Common myeloid progenitor, CD34-positive (primary cell): ENCODE data around the gene LRMDA.

ENCODE experiments used
- CTCF ChIA-PET: fragments of 350-600 bp; sonication (Branson Sonifier 250); formaldehyde crosslinking; loops from one replicate; lab custom pipeline; 2021; ENCODE audit warnings: antibody characterized with exemption; lab: Charles Lee
- POLR2A ChIA-PET: fragments of 350-600 bp; sonication (Branson Sonifier 250); formaldehyde crosslinking; loops from one replicate; lab custom pipeline; 2021; ENCODE audit warnings: antibody characterized with exemption; lab: Charles Lee
- DNase-seq, 3 donors: peaks; one replicate each; pipeline versions ENCODE4 v3.0.0 to v3.0.0-alpha.2; 2013
- H3K27ac ChIP-seq, 2 experiments: 1 replicate in 1 of 2; 2 replicates in 1 of 2; pipeline ENCODE4 v1.7.0; 2013; ENCODE audit warnings: inconsistent platforms in 2 of 2, low read length in 2 of 2, mild to moderate bottlenecking in 2 of 2, low read depth in 1 of 2, moderate library complexity in 1 of 2; ENCODE audit not compliant: severe bottlenecking in 2 of 2, insufficient read depth in 1 of 2, poor library complexity in 1 of 2
- H3K27me3 ChIP-seq, 5 experiments: replicated peaks in 2 of 5; 1 replicate in 3 of 5; 2 replicates in 2 of 5; pipeline versions ENCODE4 v1.6.1 to v1.7.0; 2013; ENCODE audit warnings: low read length in 4 of 5, mild to moderate bottlenecking in 2 of 5, moderate library complexity in 2 of 5, inconsistent platforms in 1 of 5; ENCODE audit not compliant: insufficient read depth in 5 of 5, control insufficient read depth in 4 of 5
- H3K36me3 ChIP-seq, 4 experiments: 1 replicate in 2 of 4; 2 replicates in 2 of 4; pipeline versions ENCODE4 v1.6.1 to v1.7.0; 2013; ENCODE audit warnings: low read length in 3 of 4, control low read depth in 1 of 4, mild to moderate bottlenecking in 1 of 4; ENCODE audit not compliant: control insufficient read depth in 4 of 4, insufficient read depth in 4 of 4
- H3K4me1 ChIP-seq, 4 experiments: 1 replicate in 3 of 4; 2 replicates in 1 of 4; pipeline versions ENCODE4 v1.6.1 to v1.7.1; 2013; ENCODE audit warnings: low read length in 3 of 4, mild to moderate bottlenecking in 3 of 4, control low read depth in 1 of 4, inconsistent platforms in 1 of 4, moderate library complexity in 1 of 4; ENCODE audit not compliant: control insufficient read depth in 4 of 4, insufficient read depth in 4 of 4; ENCODE audit errors: control extremely low read depth in 1 of 4
- H3K4me3 ChIP-seq, 7 experiments: 1 replicate in 4 of 7; 2 replicates in 3 of 7; pipeline versions ENCODE4 v1.5.1 to v1.7.0; 2013; ENCODE audit warnings: mild to moderate bottlenecking in 7 of 7, low read length in 6 of 7, moderate library complexity in 6 of 7, inconsistent platforms in 2 of 7, low read depth in 2 of 7, control low read depth in 1 of 7; ENCODE audit not compliant: insufficient read depth in 4 of 7, control insufficient read depth in 1 of 7; ENCODE audit errors: extremely low read depth in 1 of 7
- H3K9me3 ChIP-seq, 5 experiments: 1 replicate in 4 of 5; 2 replicates in 1 of 5; pipeline versions ENCODE4 v1.6.1 to v1.7.1; 2013; ENCODE audit warnings: low read length in 4 of 5, mild to moderate bottlenecking in 2 of 5, inconsistent platforms in 1 of 5, low read depth in 1 of 5, moderate library complexity in 1 of 5; ENCODE audit not compliant: control insufficient read depth in 4 of 5, insufficient read depth in 2 of 5; ENCODE audit errors: control extremely low read depth in 1 of 5
- WGBS: methylation state at CpG from one replicate; pipeline ENCODE4 v1.1.5; 2013; ENCODE audit not compliant: insufficient coverage; 5-methylcytosine and 5-hydroxymethylcytosine counted together

Gene LRMDA

GRCh38 chr10:75610183-75610582 lies 178.8 kb downstream of the LRMDA start:
- DNase-seq, result no peak
- no CpG with 5 or more reads among the region's 1 CpG for WGBS
- POLR2A ChIA-PET, result no interaction called here
- Histone ChIP-seq H3K4me3 (no peak overlapping the region), H3K27me3 (no peaks in the 10 kb centered on the region), H3K27ac (no peak overlapping the region), H3K9me3 (no peaks in the 10 kb centered on the region), H3K36me3 (no peaks in the 10 kb centered on the region), H3K4me1 (peaks cover 16 to 43% (median 35%) of the 10 kb centered on the region in 4 experiments)
- CTCF ChIA-PET, result no interaction called here

DNA sequence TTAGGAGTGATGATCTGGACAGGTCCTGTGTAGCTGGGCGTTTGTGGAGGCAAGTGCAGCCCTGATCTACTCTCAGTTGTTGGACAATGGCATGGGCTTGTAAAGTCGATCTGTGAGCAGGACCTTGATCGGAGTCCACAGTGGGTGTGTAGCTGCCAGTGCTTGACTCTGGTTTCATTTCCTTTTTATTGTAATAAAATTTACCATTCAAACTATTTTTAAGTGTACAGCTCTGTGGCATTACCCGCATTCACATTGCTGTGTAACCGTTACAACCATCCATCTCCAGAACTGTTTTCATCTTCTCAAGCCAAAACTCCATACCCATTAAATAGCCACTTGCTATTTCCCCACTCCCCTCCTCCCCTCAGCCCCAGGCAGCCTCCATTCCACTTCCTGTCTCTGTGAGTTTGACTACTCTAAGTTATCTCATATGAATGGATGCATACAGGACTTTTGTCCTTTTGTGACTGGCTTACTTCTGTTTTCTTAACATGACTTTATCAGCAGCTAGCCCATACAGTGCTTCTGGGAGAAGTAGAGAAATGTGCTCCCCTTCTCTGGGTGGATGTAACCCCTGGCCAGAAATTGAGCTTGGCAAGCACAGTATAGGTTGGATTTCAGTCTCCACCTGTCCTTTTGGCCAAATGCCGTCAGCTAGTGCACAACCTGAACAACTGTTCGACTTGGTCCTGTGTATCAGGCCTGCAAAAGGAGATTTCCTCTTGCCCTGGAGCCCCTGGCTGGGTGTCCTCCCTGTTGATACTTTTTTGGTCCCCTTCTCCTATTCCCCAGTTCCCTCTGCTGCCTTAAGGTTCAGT lies 180.0 kb downstream of the LRMDA start:
- Histone ChIP-seq H3K27me3 (no peaks in the 10 kb centered on the region), H3K9me3 (no peaks in the 10 kb centered on the region), H3K36me3 (no peaks in the 10 kb centered on the region), H3K27ac (no peak overlapping the region), H3K4me1 (peaks cover 16 to 43% (median 35%) of the 10 kb centered on the region in 4 experiments), H3K4me3 (no peak overlapping the region)
- peak in 2 of 3 donors; percentile 36 to 52 for DNase-seq
- ChIA-PET POLR2A (no interaction called here), CTCF (interaction anchor here (1.1 kb wide), 1 partner anchor 15 kb away, joined by 3 read pairs; no protein-coding TSS in a partner anchor)
- WGBS, result 94% methylated on average over 5 of the region's 7 CpGs

DNA sequence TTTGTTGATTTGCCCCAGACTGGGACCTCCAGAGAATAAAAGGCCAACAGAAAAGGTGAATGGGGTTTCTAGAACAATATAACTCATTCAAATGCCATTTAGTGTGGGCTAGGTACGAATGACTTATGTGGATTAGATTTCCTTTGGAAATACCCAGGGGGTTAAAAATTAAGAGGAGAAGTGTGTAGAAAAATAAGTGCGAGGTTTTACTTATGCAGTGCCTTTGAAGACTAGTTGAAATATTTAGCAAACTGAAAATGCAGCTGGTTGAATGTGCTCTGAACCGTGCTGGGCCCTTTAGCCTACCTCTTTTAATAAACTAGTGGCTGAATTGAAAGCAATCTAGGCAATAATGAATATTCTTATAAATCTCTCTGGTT lies 180.6 kb downstream of the LRMDA start:
- ChIA-PET POLR2A (no interaction called here), CTCF (interaction anchor here (1.1 kb wide), 1 partner anchor 16 kb away, joined by 3 read pairs; no protein-coding TSS in a partner anchor)
- no peak overlapping the region for H3K4me3 ChIP-seq
- H3K9me3 ChIP-seq, result no peaks in the 10 kb centered on the region
- no peak overlapping the region for H3K27ac ChIP-seq
- peaks cover 16 to 43% (median 35%) of the 10 kb centered on the region in 4 experiments for H3K4me1 ChIP-seq
- H3K36me3 ChIP-seq, result no peaks in the 10 kb centered on the region
- no peaks in the 10 kb centered on the region for H3K27me3 ChIP-seq
- no peak for DNase-seq
- WGBS, result 95% methylated on average over 2 of the region's 3 CpGs

DNA sequence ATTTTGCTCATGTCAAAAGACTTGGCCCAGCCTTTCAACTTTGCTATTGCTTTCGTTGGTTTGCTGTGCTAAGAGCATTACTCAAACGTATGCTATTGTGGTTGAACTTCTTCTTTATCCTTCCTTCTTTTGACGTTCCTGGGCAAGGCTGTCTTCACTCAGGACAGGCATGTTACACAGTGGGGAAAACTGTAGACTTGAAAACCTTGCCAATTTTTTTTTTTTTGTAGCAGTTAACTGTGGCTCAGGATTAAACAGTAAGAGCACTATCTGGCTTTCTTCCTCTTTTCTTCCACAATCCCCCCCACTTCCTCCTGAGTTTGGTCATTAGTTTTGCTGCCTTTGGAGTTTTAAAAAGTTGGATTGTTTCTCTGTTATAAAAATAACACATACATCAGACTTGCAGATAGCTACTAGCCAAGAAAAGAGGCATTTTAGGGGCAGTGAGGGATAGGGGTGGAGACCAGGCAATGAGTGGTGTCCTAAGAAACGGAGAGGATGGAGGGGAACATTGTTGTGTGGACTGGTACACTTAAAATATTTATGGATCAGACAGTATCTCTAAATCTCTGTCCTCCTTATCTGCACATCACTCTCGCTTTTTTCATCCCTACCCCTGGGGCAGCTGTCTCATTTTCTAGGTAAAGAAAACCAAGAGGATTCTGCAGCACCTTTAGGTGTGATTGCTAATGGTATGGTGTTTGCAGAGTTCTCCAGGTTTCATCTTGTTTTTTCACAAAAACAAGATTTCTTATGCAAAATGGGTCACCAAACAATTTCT lies 181.7 kb downstream of the LRMDA start:
- ChIA-PET CTCF (no interaction called here), POLR2A (no interaction called here)
- Histone ChIP-seq H3K27ac (no peak overlapping the region), H3K4me3 (peak overlapping the region in 2 of 7 experiments; percentile 6 to 46), H3K4me1 (peaks cover 16 to 43% (median 35%) of the 10 kb centered on the region in 4 experiments), H3K27me3 (no peaks in the 10 kb centered on the region), H3K36me3 (no peaks in the 10 kb centered on the region), H3K9me3 (no peaks in the 10 kb centered on the region)
- 0% methylated on average over 2 of the region's 5 CpGs for WGBS
- DNase-seq, result peak; percentile 46 to 85 (median 78)

GRCh38 chr10:75613685-75614504 lies 182.5 kb downstream of the LRMDA start:
- peak overlapping the region in 1 of 7 experiments; percentile 46 for H3K4me3 ChIP-seq
- no peaks in the 10 kb centered on the region for H3K9me3 ChIP-seq
- CTCF ChIA-PET, result no interaction called here
- H3K4me1 ChIP-seq, result peaks cover 16 to 43% (median 35%) of the 10 kb centered on the region in 4 experiments
- H3K36me3 ChIP-seq, result no peaks in the 10 kb centered on the region
- no peaks in the 10 kb centered on the region for H3K27me3 ChIP-seq
- peak; percentile 15 to 74 (median 55) for DNase-seq
- 23% methylated on average over 3 of the region's 10 CpGs for WGBS
- no peak overlapping the region for H3K27ac ChIP-seq
- POLR2A ChIA-PET, result no interaction called here

DNA sequence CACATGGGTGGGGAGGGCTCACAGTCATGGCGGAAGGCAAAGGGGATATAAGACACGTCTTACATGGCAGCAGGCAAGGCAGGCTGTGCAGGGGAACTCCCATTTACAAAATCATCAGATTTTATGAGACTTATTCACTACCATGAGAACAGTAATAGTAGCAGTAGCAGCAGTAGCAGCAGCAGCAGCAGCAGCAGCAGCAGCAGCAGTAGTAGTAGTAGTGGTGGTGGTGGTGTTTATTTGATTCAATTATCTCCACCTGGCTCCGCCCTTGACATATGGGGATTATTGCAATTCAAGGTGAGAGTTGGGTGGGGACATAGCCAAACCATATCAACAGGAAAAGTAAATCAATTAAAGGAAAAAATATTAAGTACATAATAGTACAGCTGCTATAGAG lies 184.7 kb downstream of the LRMDA start:
- H3K4me3 ChIP-seq, result no peak overlapping the region
- no peak for DNase-seq
- no peak overlapping the region for H3K27ac ChIP-seq
- WGBS, result no CpG with 5 or more reads among the region's 3 CpGs
- no peaks in the 10 kb centered on the region for H3K27me3 ChIP-seq
- POLR2A ChIA-PET, result no interaction called here
- H3K36me3 ChIP-seq, result no peaks in the 10 kb centered on the region
- H3K9me3 ChIP-seq, result no peaks in the 10 kb centered on the region
- H3K4me1 ChIP-seq, result peaks cover 16 to 38% (median 32%) of the 10 kb centered on the region in 4 experiments
- CTCF ChIA-PET, result no interaction called here
